ENCODE measurements around the gene USHBP1.

Gene USHBP1

DNA sequence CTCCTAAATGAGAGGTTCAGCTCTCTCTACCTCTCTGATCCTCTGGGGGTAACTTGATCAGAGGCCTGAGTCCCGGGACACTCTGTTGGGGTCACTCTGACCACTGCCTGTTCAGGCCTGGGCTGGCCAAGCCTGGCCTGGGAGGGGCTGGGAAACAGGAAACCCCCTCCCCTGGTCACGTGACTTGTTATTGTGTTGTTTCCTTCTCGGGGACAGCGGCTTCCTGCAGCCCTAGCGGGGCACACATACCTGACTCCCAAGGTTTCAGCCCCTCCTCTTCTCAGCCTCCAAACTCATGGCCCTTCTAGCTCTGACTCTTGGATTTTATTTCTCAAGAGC, at the start of gene USHBP1:
USHBP1 (minus strand) TSS at position 105 of the 339 bp plus-strand sequence. CDS start 446 bp downstream, outside the sequence.
- no peaks in the 10 kb centered on the region for H4K20me1 ChIP-seq (ENCODE audit: insufficient read depth)
- no peak within 1 kb of the TSS for H3K4me2 ChIP-seq
- no peak within 1 kb of the TSS for H3K4me3 ChIP-seq (IDR thresholded peaks at IDR 0.05; ENCODE audit: insufficient read depth, low read depth, low read length)
- H3K27me3 ChIP-seq (ENCODE audit: insufficient read depth, low read depth), result no peaks in the 10 kb centered on the region
- TF ChIP-seq CTCF (conservative IDR thresholded peaks at IDR 0.05; ENCODE audit: low read depth, low read length), result no peak
- H3K27ac ChIP-seq, result no peak within 1 kb of the TSS
- H3K4me1 ChIP-seq (ENCODE audit: low read depth, poor library complexity, severe bottlenecking), result peaks cover 14% of the 10 kb centered on the region
- peaks cover 6% of the 10 kb centered on the region; the same call in 1 of the 2 replicates for H3K79me2 ChIP-seq (ENCODE audit: insufficient read depth, low read depth)
- no peaks in the 10 kb centered on the region for H3K36me3 ChIP-seq (ENCODE audit: insufficient read depth)
- H2AFZ ChIP-seq (ENCODE audit: low read depth), result no peak within 1 kb of the TSS
- H3K9ac ChIP-seq, result no peak within 1 kb of the TSS

GRCh38 chr19:17314007-17314593, 49.6 kb upstream of the USHBP1 start:
- Histone ChIP-seq H3K27ac (no peak overlapping the region), H3K4me1 (ENCODE audit: low read depth, poor library complexity, severe bottlenecking) (peaks cover 12% of the 10 kb centered on the region), H4K20me1 (ENCODE audit: insufficient read depth) (no peaks in the 10 kb centered on the region), H2AFZ (ENCODE audit: low read depth) (no peak overlapping the region), H3K4me3 (IDR thresholded peaks at IDR 0.05; ENCODE audit: insufficient read depth, low read depth, low read length) (no peak overlapping the region), H3K4me2 (no peak overlapping the region), H3K36me3 (ENCODE audit: insufficient read depth) (no peaks in the 10 kb centered on the region), H3K9ac (no peak overlapping the region), H3K27me3 (ENCODE audit: insufficient read depth, low read depth) (no peaks in the 10 kb centered on the region), H3K79me2 (ENCODE audit: insufficient read depth, low read depth) (peaks cover 19% of the 10 kb centered on the region)
- no peak for TF ChIP-seq CTCF (conservative IDR thresholded peaks at IDR 0.05; ENCODE audit: low read depth, low read length)

DNA sequence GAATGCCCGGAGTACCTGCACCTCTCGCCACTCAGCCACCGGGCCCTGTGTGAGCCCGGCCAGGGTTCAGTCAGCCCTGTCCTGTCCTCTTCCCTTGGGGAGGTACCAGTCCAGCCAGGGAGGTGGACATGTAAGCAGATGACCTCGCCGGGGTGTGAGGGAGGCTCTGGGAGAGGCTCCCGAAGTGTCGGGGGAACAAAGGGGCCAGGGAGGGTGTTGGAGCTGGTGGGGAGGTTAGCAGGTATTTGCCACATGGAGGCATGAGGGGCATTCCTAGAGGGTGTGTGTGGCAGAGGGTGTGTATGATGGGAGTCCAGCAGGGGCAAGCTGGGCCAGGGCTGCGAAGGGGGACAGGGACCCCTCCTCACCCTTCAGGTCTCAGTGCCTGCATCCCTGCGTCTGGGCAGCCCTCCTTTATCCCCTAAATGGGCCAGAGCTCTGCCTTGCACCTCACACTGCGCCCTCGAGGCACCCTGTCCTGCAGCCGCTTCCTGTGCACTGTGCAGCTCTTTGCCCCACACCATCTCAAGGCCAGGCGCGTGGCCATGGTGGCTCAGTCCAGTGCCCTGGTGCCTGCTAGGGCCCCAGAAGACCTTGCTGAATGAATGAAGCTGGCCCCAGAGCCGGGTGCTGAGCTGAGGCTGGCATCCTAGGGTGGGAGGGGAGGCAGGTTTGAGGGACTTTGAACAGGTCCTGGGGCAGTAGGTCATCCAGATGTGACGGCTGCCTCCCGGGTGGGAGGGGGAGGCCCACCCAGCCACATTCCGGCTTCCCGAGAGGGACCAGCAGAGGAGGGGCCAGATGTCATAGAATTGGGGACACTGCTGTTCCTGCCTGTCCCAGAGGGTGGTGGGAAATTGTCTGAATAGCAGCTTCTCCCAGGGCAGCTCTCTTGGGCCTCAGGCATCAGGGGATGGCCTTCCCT, 47.9 kb upstream of the USHBP1 start:
- no peak for TF ChIP-seq CTCF (conservative IDR thresholded peaks at IDR 0.05; ENCODE audit: low read depth, low read length)

GRCh38 chr19:17311455-17312188, 47.1 kb upstream of the USHBP1 start:
- Histone ChIP-seq H3K4me1 (ENCODE audit: low read depth, poor library complexity, severe bottlenecking) (peaks cover 19% of the 10 kb centered on the region), H3K79me2 (ENCODE audit: insufficient read depth, low read depth) (peaks cover 34% of the 10 kb centered on the region), H3K27ac (no peak overlapping the region), H3K27me3 (ENCODE audit: insufficient read depth, low read depth) (no peaks in the 10 kb centered on the region), H3K4me3 (IDR thresholded peaks at IDR 0.05; ENCODE audit: insufficient read depth, low read depth, low read length) (no peak overlapping the region), H3K9ac (no peak overlapping the region), H3K36me3 (ENCODE audit: insufficient read depth) (no peaks in the 10 kb centered on the region), H3K4me2 (no peak overlapping the region), H4K20me1 (ENCODE audit: insufficient read depth) (no peaks in the 10 kb centered on the region), H2AFZ (ENCODE audit: low read depth) (no peak overlapping the region)
- no peak for TF ChIP-seq CTCF (conservative IDR thresholded peaks at IDR 0.05; ENCODE audit: low read depth, low read length)

More for the DNA sequence above, 47.9 kb upstream of the USHBP1 start:
- Histone ChIP-seq H3K9ac (no peak overlapping the region), H3K36me3 (ENCODE audit: insufficient read depth) (no peaks in the 10 kb centered on the region), H3K27ac (no peak overlapping the region), H2AFZ (ENCODE audit: low read depth) (no peak overlapping the region), H3K4me1 (ENCODE audit: low read depth, poor library complexity, severe bottlenecking) (peaks cover 12% of the 10 kb centered on the region), H3K4me2 (no peak overlapping the region), H3K4me3 (IDR thresholded peaks at IDR 0.05; ENCODE audit: insufficient read depth, low read depth, low read length) (no peak overlapping the region), H3K79me2 (ENCODE audit: insufficient read depth, low read depth) (peaks cover 26% of the 10 kb centered on the region), H3K27me3 (ENCODE audit: insufficient read depth, low read depth) (no peaks in the 10 kb centered on the region), H4K20me1 (ENCODE audit: insufficient read depth) (no peaks in the 10 kb centered on the region)

Data from KMS-11 (cell line).